Smooth muscle cell of the brain vasculature (primary cell): ENCODE data around the gene SFRP5.

Experiments
- DNase-seq: peaks from one replicate; pipeline ENCODE4 v3.0.0-alpha.2; 2012; ENCODE audit warnings: low read depth, low spot score

Gene SFRP5

GRCh38 chr10:97765201-97765600 is 6.6 kb downstream of the SFRP5 start:
- no peak for DNase-seq

- DNase-seq: no peak
Observed at GRCh38 chr10:97764519-97764931, 7.3 kb downstream of the SFRP5 start.

DNA sequence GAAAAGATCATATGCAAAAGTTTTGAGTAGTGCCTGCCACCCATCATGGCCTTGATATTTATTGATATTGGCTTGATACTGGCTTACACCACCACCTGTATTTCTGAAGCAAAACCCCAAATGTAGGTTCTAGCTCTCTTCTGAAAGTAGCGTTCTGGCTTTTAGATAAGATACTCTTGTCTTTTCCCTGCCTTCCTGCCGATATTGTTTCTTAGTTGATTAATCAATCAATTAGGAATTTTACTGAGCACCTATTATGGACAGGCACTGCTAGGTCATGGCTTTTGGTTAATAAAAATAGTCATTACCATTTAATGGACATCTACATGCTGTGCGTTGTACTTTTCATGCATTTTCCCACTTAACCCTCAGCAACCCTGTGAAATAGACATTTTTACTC is 7.9 kb downstream of the SFRP5 start:
- no peak for DNase-seq

DNA sequence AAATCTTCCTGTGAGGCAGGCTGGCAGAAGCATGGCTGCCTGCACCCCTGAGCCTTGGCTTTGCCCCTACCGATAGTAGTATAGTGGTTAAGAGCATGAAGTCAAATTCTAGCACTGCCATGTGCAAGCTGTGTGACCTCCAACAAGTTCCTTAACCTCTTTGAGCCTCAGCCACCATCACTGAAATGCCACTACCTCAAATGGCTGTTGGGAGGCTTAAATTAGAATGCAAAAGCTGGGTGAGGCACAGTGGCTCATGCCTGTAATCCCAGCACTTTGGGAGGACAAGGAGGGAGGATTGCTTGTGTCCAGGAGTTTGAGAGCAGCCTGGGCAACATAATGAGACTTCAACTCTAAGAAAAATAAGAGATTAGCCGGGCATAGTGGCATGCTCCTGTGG is 8.4 kb downstream of the SFRP5 start:
- no peak for DNase-seq

GRCh38 chr10:97762816-97763215 is 9.0 kb downstream of the SFRP5 start:
- DNase-seq: peak; percentile 18

GRCh38 chr10:97762056-97762455 is 9.7 kb downstream of the SFRP5 start:
- DNase-seq: no peak

GRCh38 chr10:97761331-97761865 is 10.4 kb downstream of the SFRP5 start:
- no peak for DNase-seq

DNA sequence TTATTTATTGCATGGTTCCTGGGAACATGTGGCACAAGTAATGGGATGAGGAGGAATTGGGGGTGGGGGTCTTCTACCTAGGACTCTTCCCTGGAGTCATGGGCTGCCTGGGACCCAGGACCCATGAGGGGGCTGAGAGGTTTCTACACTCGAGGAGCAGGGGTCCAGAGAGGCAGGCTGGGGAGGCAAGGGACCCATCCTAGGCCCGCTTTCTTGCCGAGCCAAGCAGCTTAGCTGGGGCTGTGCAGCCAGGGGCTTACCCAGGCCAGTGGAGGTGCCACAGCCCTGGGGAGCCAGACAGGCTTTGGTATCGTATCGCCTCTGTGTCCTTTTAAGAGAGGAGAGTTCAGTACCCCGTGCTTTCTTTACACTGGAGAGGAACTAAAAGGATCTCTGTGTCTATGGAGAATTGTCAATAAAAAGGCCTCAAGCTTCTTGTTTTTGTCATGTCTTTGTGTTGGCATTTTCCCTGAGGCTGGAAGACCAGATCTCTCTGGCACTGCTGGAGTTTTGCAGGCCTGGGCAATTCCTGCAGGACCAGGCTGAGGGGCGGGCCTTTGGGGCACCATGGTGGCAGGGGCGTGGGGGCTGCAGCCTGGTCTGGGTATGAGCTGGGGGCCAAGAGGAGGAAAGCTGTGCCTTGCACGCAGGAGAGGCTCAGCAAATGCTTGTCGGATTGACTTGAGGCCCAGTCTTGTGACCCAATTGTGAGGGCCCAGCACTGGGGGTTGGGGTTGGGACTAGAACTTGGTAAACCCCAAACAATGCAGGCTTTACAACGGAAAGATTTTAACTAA is 11.1 kb downstream of the SFRP5 start:
- DNase-seq: no peak

DNA sequence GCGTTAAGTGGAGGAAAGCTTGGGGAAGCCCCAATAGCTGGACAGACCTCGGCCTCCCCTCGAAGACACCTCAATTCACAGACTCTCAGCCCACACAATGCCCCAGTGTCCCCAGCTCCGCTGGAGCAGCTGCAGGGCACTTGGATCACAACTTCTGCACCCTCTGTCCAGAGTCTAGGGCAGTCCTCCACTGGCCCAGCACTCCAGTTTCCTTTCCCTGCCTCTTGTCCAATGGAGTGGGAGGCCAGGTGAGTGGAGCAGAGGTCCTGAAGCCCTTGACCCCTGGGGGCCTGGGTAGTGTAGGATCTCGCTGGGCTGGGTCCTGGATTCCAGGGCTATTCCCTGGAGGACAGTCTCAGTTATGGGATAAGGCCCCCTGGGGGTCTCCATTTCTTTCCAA is 11.9 kb downstream of the SFRP5 start:
- DNase-seq: no peak

GRCh38 chr10:97759158-97759887 is 12.5 kb downstream of the SFRP5 start:
- DNase-seq: peak; percentile 46

GRCh38 chr10:97757471-97757870 is 14.3 kb downstream of the SFRP5 start:
- no peak for DNase-seq

DNA sequence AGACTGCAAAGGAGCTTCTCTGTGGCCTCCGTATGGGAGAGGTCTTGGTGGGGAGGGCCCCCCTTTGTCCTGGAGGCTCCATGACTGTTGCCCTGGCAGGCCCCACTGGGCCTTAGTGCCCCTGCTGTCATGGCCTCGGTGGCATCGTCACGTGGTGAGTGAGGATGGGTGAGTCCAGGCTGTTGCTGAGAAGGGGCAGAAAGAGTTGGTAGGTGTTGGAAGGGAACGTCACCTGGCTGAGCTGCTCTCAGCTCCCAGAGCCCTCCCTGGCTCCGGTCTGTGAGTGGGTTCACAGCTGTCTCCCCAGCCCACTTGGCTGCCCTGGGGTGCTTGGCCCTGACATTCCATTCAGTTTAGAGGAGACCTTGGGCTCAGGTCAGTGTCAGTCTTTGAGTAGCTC is 16.1 kb downstream of the SFRP5 start:
- DNase-seq: no peak

DNA sequence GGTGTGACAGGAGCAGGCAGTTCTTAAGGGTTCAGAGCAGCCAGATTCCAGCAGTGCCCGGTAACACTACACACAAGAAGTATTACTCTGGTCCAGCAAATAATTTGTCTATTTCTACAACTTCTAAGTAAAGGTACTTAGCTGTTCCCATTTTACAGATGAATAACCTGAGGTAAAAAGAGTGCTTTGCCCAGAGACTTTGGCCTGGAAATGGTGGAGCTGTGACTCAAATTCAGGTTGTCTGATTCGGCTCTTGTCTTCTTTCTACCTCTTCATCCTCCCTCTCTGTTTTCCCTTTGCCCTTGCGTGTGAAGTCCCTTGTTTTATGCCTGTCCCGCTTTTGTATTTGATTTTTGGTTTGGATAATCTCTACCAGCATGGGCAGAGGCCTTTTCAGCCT is 17.1 kb downstream of the SFRP5 start:
- DNase-seq: no peak

- DNase-seq: no peak
Observed at GRCh38 chr10:97752956-97753355, 18.8 kb downstream of the SFRP5 start.

GRCh38 chr10:97748116-97748515 is 23.7 kb downstream of the SFRP5 start:
- DNase-seq: no peak

GRCh38 chr10:97747573-97747972 is 24.2 kb downstream of the SFRP5 start:
- DNase-seq: no peak

GRCh38 chr10:97744405-97745035 is 27.3 kb downstream of the SFRP5 start:
- no peak for DNase-seq

- no peak for DNase-seq
Observed at GRCh38 chr10:97743169-97743943, 28.4 kb downstream of the SFRP5 start.

DNA sequence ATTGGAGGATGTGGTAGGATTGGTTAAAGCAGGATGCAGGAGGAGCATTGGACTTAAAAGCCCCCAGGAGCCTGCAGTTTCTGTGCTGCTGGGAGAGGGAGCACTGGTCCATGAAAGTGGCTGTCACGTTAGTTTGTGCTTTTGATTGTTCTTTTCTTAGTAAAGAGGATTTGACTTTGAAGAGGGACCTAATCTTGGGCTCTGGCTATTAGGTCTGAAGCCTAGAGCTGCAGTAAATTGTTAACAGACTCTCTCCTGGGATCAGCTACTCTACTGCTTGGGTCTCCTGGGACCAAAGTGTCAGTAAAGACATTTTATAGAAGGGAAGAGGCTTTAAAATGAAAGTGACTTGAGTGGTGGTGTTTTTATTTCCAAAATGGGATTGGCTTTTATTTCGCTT is 31.2 kb downstream of the SFRP5 start:
- DNase-seq: no peak

GRCh38 chr10:97738616-97739015 is 33.2 kb downstream of the SFRP5 start:
- no peak for DNase-seq

DNA sequence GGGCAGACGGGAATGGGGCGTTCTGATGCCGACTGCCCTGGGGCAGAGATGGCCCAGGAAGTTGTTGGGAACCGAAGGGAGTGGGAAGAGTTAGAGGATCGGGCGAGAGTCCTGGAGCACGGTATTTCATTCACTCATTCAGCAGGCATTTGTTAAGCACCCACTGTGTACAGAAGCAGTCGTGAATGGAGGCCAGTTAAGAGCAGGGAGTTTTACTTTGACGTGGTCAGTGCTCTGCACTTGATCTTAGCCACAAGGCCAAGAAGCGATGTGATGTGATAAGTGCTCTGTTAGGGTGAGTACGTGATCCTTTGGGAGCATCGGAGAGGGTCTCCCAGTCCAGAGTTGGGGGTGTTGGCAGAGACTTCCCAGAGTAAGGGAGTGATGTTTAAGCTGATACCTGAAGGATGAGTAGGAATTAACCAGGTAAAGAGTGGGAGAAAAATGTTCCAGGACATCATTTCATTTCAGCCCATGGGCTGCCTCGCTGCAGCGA is 34.0 kb downstream of the SFRP5 start:
- no peak for DNase-seq
